ENCODE measurements around the gene SMIM8. TPM values are rescaled to one million over a fixed set of nuclear protein-coding genes. Genes with fewer than 3 reads are reported as not detected.
"Not testable (repeated sequence)": the region's sequence is repeated elsewhere in the genome, so short reads cannot be mapped to it uniquely, and the experiment has no call there.

Gene SMIM8, protein sequence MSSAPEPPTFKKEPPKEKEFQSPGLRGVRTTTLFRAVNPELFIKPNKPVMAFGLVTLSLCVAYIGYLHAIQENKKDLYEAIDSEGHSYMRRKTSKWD
- total RNA-seq (2014; rRNA removed; shearing (Covaris generic)) = 7.4 and 8.8 TPM in 2 replicates
- polyA plus RNA-seq (2015; cell fraction: cytosol; rRNA removed) = 3.1 and 4.4 TPM in 2 replicates
- polyA plus RNA-seq (2015; cell fraction: nucleus; rRNA removed) = 8.1 and 11.8 TPM in 2 replicates

DNA sequence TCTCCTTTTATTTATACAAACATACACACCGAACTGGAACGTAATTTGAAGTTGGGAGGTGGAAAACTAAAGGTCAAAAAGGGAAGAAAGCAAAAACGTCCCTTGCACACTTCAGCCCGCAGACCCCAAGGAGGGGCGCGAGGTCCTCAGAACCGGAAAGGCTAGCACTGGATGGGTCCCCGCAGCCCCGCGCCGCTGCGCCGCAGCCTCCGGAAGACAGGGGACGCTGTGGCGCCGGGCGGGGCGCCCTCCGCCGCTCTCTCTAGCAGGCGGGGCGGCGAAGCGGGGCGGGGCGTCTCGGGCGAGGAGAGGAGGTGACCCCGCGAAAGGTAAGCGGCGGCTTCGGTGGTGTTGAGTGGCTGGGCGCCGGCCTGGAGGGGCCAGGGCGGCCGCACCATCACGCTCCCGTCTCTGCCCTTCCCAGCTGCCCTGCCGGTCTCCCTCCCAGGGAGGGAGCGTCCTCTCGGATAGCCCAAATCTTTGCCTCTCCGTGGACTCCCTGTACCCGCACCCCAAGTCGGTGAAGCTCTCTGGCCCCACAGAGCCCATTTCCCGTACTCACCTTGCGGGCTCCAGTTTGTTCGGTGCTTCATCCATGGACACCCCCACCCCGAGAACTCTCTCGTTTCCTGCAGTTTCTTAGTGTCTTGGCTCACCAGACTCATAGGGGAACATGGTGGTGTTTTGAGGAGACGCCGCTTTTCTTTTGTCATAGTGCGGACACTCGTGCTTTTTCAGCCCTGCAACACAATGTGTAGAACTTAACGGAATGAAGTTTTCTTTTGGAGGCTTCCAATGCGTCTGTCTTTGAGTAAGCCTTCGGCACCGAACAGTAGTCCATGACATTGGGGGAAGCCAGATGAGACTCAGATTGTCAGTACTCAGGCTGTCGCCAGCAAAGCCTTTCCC lies at the start of gene SMIM8:
Gene SMIM8 (plus strand): TSS at position 285 of the 909 bp plus-strand sequence. CDS start 14,444 bp downstream, outside the sequence.
- in situ Hi-C loops (cut with HindIII; ENCODE audit: low pct_unique_long_range_greater_than_20kb, low sequenced_read_pairs) = no loop called here
- DNase-seq (ENCODE audit: low read depth, low spot score) = peak; percentile 69

DNA sequence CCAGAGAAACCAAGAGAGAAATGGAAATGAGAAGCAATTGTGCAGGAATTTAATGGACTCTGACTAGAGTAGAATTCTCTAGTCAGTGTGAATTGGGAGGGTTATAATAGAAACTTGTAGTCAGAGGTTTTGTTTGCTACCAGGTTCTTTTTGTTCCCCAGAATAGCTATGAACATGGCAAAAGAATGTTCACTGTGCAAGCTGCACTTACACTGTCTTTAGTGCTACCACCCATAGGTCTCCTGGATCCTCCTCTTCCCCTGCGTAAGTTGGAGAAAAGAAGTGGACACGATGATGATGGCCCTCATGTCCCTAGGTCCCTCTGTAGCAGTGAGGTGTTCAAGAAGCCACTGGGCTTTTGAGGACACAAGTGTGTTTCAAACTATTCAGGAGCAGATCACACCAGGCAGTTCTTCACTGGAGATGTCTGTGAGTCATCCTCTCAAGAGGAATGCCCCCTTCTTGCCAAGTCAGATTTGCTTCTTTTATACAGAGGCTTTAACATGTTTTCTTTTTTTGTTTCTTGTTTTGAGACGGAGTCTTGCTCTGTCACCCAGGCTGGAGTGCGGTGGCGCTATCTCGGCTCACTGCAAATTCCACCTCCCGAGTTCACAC lies 47.6 kb upstream of the SMIM8 start:
- in situ Hi-C loops (cut with HindIII; ENCODE audit: low pct_unique_long_range_greater_than_20kb, low sequenced_read_pairs) = no loop called here
- no peak for DNase-seq (ENCODE audit: low read depth, low spot score)

DNA sequence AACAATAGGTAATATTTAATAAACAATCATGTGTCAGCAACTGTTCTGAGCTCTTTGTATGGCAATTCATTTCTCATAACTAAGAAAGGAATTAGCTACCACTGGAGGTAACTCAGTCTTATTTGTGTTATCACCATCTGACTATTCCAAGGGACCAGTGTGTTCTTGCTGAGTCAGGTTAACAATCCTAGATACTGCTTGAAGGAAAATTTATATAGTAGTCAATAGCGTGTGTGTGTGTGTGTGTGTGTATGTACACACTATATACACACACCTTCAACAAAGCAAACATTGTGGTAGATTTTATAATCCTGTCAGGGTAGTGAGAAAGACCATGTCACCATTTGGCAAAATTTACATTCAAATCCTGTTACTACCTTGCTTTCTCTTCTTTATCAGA lies 45.8 kb upstream of the SMIM8 start:
- no peak for DNase-seq (ENCODE audit: low read depth, low spot score)
- in situ Hi-C loops (cut with HindIII; ENCODE audit: low pct_unique_long_range_greater_than_20kb, low sequenced_read_pairs) = no loop called here

DNA sequence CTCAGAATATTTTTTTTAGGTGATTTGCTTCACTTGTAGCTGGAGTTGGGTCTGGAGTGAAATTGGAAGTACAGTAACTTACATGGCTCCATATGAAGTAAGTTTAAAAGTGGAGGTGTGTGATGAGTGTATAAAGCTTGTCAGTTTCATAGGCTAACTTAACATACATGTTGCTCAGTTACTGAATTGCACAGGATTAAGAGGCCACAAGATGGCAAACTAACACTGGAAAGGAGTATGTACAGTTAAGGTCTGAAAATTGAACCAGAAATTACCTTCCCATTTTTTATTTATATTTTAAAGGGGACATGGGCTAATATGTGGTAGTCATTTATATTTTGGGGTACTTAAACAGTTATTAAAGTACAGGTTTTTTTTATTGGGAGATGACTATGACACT lies 45.3 kb upstream of the SMIM8 start:
- in situ Hi-C loops (cut with HindIII; ENCODE audit: low pct_unique_long_range_greater_than_20kb, low sequenced_read_pairs) = no loop called here
- DNase-seq (ENCODE audit: low read depth, low spot score) = peak; percentile 55

DNA sequence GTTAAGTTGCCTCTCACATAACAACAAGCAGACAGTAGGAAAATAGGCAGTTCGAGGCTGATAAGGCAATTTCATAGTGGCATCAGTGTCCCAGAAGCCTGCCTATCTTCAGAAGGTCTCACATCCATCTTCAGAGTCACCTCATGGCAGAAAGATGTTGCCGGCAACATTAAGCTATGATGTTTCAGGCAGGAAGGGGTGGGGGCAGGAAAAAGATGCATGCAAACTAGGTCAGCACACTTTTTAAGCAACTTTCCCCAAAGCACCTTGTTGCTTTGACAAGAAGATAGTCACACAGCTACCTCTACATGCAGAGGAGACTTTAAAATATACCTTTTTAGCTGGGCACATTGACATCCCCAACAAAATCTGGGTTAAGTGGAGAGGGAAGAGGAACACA lies 43.2 kb upstream of the SMIM8 start:
- in situ Hi-C loops (cut with HindIII; ENCODE audit: low pct_unique_long_range_greater_than_20kb, low sequenced_read_pairs) = no loop called here
- no peak for DNase-seq (ENCODE audit: low read depth, low spot score)

DNA sequence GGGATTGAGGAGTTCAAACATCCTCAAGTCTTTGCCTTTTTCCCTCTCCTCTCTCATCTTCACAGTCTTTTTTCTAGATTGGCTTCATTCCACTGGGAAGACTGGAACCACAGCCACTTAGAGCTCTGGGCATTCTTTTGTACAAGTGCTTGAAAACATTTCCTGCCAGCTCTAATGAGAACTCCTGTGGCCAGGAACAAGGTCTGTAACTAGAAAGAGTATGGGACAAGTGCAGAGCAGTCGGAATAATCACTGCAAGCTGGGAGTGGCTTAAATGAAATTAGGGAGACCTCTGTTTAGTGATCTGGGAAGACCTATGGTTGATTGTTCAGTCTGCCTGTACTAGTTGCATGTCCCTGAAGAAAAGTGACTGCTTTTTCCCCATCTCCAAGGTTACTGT lies 41.0 kb upstream of the SMIM8 start:
- DNase-seq (ENCODE audit: low read depth, low spot score) = no peak

DNA sequence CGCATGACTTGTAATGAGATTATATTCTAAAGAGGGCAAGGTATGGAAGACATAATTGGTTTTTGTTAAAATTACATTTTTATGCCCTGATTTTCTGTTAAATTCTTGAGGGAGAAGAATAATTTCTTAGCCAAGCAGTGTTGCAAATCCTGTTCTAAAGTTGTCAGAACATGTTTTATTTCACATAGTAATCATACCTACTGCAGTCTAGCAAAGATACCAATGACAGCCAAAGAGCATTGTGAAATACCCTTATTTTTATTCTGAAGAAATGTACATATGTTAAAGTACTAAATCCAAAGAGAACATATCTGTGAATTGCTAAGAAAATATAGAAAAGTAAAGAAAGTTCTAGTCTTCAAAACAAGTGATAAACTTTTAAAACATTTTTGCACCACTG lies 39.6 kb upstream of the SMIM8 start:
- no peak for DNase-seq (ENCODE audit: low read depth, low spot score)
- in situ Hi-C loops (cut with HindIII; ENCODE audit: low pct_unique_long_range_greater_than_20kb, low sequenced_read_pairs) = no loop called here

More for the DNA sequence above, 41.0 kb upstream of the SMIM8 start:
- in situ Hi-C loops (cut with HindIII; ENCODE audit: low pct_unique_long_range_greater_than_20kb, low sequenced_read_pairs) = no loop called here

DNA sequence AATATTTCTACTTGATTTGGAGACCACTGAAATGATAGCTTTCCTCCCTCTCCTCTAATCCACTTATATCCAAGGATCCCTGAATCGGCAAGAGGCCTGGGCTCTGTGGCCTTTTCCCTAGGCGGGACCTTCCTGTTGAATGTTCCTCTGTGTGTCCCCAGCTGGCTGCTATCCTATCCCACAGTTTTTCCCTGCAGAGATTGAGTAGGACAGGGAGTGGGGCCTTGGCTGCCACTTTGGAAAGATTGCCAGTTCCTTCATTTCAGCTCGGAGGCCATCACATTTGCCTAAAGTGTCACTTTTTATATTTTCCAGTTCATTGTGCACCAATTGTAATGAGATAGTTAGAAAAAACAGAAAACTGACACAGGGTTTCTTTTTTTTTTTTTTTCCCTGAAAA lies 38.9 kb upstream of the SMIM8 start:
- DNase-seq (ENCODE audit: low read depth, low spot score) = no peak
- in situ Hi-C loops (cut with HindIII; ENCODE audit: low pct_unique_long_range_greater_than_20kb, low sequenced_read_pairs) = no loop called here

DNA sequence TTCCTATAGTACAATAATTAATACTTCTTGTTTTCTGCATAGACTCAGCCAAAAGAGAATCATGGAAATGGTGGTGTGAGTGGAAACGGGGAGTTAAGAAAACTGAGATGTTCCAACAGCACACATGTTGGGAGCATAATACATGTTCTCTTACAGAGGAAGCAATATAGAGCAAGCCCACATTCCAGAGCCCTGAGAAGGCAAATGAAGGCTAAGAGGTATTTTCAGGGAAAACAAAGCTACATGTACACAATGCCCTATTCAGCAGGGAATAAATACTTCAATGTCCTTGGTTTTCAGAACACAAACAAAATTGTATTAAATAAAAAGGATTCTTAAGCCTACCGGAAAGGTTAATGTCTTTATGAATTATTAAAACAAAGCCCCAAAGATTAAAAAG lies 35.1 kb upstream of the SMIM8 start:
- DNase-seq (ENCODE audit: low read depth, low spot score) = peak; percentile 41
- in situ Hi-C loops (cut with HindIII; ENCODE audit: low pct_unique_long_range_greater_than_20kb, low sequenced_read_pairs) = no loop called here

DNA sequence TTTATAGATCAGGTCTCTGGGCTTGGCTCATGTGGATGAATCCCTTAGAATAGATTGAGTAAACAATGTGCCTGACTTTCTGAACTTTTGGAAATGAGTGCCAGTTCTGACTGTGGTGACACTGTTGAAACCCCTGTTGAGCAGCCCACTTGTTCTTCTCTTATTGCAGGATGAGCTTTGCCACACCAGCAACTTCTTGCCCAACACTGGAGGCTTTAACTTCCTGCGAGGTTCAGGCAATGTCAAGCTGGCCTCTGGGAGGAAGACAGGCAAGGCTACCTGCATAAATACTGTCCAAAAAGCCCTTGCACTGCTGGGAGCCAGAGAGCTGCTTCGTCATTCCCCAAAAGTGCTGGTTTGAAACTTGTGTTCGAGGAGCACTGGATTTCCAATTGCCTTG lies 32.8 kb upstream of the SMIM8 start:
- no peak for DNase-seq (ENCODE audit: low read depth, low spot score)
- in situ Hi-C loops (cut with HindIII; ENCODE audit: low pct_unique_long_range_greater_than_20kb, low sequenced_read_pairs) = no loop called here

DNA sequence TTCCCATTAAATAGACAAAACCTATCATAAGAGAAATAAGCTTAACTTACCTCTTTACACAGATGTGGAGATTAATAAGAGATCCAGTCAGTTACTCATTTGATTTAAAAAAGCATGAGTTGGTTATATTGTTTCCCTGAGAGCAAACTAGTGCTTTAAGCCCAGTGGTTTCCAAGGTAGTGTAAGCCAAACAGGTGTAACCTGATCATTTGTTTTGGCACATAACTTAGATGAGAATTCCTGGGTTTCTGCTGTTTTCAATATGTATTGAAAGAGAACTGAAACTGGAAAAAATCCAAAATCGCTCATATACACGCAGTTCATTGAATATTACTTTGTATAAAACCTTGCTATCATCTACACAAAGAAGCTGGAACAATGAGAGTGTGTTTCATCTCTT lies 30.5 kb upstream of the SMIM8 start:
- in situ Hi-C loops (cut with HindIII; ENCODE audit: low pct_unique_long_range_greater_than_20kb, low sequenced_read_pairs) = no loop called here
- no peak for DNase-seq (ENCODE audit: low read depth, low spot score)

DNA sequence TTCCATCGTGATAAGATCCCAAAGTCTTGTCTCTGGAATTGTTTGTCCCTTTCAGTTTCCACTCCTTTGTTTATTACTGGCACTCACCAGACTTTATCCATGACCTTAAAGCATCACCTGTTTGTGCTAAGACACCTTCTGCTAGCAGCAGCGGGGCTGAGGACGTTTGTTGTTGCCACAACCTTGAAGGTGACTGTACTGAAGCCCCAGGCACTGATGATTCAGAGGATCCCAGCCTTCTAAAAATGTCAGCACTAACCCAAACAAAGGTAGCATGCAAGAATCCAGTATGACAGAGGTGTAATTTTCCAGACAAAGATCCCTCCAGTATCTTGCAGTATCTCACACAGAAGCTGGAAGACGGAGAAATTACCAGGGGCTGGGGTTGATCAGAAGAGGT lies 28.9 kb upstream of the SMIM8 start:
- no peak for DNase-seq (ENCODE audit: low read depth, low spot score)
- in situ Hi-C loops (cut with HindIII; ENCODE audit: low pct_unique_long_range_greater_than_20kb, low sequenced_read_pairs) = no loop called here

DNA sequence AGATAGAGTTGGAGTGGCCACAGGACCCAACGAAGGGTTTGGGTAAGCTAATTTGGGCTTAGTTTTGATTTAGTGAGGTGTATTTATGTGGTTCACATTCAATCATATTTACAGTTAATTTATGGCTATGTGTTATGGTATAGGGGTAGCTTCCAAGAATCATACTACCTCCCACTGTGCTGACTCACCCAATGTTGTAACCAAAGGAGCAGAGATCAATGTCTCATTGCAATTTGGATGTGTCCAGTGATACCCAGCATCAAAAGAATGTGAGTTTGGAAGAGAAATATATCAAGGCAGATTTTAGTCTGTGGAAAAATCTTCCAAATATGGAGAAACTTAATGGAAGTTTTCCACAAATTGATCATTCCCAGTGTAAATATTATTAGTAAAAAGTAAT lies 25.3 kb upstream of the SMIM8 start:
- in situ Hi-C loops (cut with HindIII; ENCODE audit: low pct_unique_long_range_greater_than_20kb, low sequenced_read_pairs) = no loop called here

DNA sequence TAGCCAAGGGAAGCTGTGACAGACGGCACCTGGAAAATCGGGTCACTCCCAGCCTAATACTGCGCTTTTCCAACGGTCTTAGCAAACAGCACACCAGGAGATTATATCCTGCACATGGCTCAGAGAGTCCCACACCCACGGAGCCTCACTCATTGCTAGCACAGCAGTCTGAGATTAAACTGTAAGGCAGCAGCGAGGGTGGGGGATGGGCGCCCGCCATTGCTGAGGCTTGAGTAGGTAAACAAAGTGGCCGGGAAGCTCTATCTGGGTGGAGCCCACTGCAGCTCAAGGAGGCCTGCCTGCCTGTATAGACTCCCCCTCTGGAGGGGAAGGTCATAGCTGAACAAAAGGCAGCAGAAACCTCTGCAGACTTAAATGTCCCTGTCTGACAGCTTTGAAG lies 21.1 kb upstream of the SMIM8 start:
- DNase-seq (ENCODE audit: low read depth, low spot score); in situ Hi-C loops (cut with HindIII; ENCODE audit: low pct_unique_long_range_greater_than_20kb, low sequenced_read_pairs): not testable (repeated sequence)

More for the DNA sequence above, 25.3 kb upstream of the SMIM8 start:
- no peak for DNase-seq (ENCODE audit: low read depth, low spot score)

DNA sequence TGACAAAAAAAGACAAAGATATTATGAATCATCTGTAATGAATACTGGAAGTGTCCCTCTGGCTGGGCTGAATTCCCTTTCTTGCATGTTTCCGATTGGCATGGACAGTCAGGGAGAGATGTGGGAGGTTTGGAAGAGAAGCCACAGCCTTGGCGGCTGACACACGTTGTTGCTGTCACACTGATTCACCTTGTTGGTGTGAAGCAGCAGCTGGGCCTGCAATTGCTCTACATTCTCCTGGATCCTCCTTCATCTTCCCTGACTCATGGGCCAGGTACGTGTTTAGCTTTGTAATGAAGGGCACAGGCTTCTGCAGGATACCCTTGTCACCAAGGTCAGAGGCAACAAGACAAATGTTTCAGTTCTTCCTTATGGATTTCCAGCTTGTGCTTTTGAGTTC lies 13.4 kb upstream of the SMIM8 start:
- DNase-seq (ENCODE audit: low read depth, low spot score) = no peak
- in situ Hi-C loops (cut with HindIII; ENCODE audit: low pct_unique_long_range_greater_than_20kb, low sequenced_read_pairs) = no loop called here

DNA sequence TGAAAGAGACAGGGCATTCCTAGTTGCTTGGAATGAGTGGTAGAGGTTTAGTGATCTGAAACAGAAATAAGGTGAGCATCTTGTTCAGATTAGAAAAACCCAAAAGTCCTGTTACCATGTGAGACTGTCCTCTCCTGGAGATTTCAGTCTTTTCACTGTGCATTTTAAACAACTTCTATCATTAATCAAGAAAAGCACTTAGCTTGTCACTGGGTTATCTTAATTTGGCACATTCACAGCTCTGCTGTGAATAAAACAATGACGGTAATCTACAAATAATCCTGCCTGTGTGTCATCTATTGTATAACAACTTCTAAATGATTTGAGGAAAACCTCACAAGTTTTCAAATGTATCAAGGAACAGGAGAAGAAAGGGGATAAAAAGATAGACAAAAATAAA lies 9.5 kb upstream of the SMIM8 start:
- DNase-seq (ENCODE audit: low read depth, low spot score) = no peak
- in situ Hi-C loops (cut with HindIII; ENCODE audit: low pct_unique_long_range_greater_than_20kb, low sequenced_read_pairs) = no loop called here

DNA sequence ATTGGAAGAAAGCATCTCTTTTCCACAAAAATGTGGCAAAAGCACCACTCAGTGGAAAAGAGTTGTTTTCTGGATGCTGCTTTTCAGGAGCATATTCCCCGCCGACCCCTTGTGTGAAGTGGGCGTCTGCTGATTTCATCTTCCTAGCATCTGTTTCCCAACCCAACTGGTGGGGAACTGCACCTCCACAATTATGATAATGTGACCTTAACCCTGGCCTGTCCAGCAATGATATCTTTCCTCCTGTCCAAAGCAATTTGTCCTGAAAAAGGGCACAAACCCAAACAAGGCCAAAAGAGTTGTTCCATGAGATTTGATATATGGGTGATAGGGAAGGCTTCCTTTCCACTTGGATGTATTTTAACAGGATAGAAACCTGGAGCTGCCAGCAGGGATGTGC lies 7.3 kb upstream of the SMIM8 start:
- no peak for DNase-seq (ENCODE audit: low read depth, low spot score)
- in situ Hi-C loops (cut with HindIII; ENCODE audit: low pct_unique_long_range_greater_than_20kb, low sequenced_read_pairs) = no loop called here

DNA sequence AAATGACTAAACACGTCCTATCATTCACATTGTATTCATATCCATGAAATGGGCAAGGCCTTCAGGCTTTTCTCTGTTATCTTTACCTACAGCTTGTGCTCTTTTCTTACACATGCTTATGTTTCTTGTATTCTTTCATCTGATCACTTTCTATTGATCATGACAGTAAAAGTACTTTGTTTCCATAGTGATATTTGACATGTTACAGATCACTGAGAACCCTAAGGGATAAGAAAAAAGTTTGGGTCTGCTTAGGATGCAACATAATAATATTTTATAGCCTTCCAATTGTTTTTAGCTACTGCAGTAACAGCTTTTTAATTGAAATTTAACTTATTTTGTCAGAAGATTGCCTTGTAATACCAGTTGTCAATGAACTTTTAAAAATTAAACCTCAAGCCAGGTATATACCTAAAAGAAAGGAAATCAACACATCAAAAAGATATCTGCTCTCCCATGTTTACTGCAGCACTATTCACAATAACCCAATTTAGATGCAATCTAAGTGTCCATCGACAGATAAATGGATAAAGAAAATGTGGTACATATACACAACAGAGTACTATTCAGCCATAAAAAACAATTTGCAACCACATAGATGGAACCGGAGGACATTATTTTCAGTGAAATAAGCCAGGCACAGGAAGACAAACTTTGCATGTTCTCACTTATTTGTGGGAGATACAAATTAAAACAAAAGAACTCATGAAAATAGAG lies 3.0 kb upstream of the SMIM8 start:
- no peak for DNase-seq (ENCODE audit: low read depth, low spot score)
- in situ Hi-C loops (cut with HindIII; ENCODE audit: low pct_unique_long_range_greater_than_20kb, low sequenced_read_pairs) = no loop called here
